GM18505 (cell line): ENCODE results near the gene EHBP1L1.
"Not testable (repeated sequence)": the region's sequence is repeated elsewhere in the genome, so short reads cannot be mapped to it uniquely, and the experiment has no call there.

ENCODE experiments used
- ATAC-seq: cut with Tn5 transposase; IDR thresholded peaks from one replicate; pipeline ENCODE4 v1.9.1; 2021; ENCODE audit not compliant: unreplicated experiment
- POLR2A ChIP-seq: IDR thresholded peaks from 4 replicates; pipeline ENCODE4 v1.6.1; 2011; ENCODE audit warnings: borderline replicate concordance; ENCODE audit not compliant: insufficient read depth, insufficient read length; ENCODE audit errors: extremely low read depth

EHBP1L1 gene

GRCh38 chr11:65560555-65561418, 15.1 kb upstream of the EHBP1L1 start:
- no peak for ATAC-seq
- no peak for TF ChIP-seq POLR2A

- no peak for ATAC-seq
- TF ChIP-seq POLR2A: no peak
Measured at GRCh38 chr11:65562020-65562419, 13.8 kb upstream of the EHBP1L1 start.

- no peak for ATAC-seq
- no peak for TF ChIP-seq POLR2A
Measured at GRCh38 chr11:65562788-65563187, 13.1 kb upstream of the EHBP1L1 start.

- no peak for ATAC-seq
- TF ChIP-seq POLR2A: no peak
Measured at GRCh38 chr11:65563601-65564000, 12.3 kb upstream of the EHBP1L1 start.

GRCh38 chr11:65564879-65565559, 10.8 kb upstream of the EHBP1L1 start:
- not testable (repeated sequence) for ATAC-seq

GRCh38 chr11:65565624-65566453, 10.0 kb upstream of the EHBP1L1 start:
- no peak for TF ChIP-seq POLR2A
- no peak for ATAC-seq

GRCh38 chr11:65569164-65569972, 6.5 kb upstream of the EHBP1L1 start:
- TF ChIP-seq POLR2A: no peak
- ATAC-seq: peak; percentile 4

GRCh38 chr11:65569973-65570918, 5.6 kb upstream of the EHBP1L1 start, which contains the start of gene ZNRD2:
Gene ZNRD2, plus strand, starts transcription at chr11:65570477. Its CDS starts 15 bp downstream, at chr11:65570492.
- ATAC-seq: peak; percentile 60

GRCh38 chr11:65571420-65571819, 4.4 kb upstream of the EHBP1L1 start:
- no peak for ATAC-seq
- TF ChIP-seq POLR2A: no peak

More at GRCh38 chr11:65569973-65570918, 5.6 kb upstream of the EHBP1L1 start, which contains the start of gene ZNRD2:
- peak; percentile 78 for TF ChIP-seq POLR2A

- TF ChIP-seq POLR2A: no peak
- no peak for ATAC-seq
Measured at GRCh38 chr11:65571940-65572339, 3.9 kb upstream of the EHBP1L1 start.

GRCh38 chr11:65572356-65573051, 3.3 kb upstream of the EHBP1L1 start, which contains the start of gene FAM89B:
Gene FAM89B, plus strand, starts transcription at chr11:65572538. Its CDS starts 132 bp downstream, at chr11:65572670.
- peak; percentile 54 for TF ChIP-seq POLR2A
- no peak for ATAC-seq

- no peak for TF ChIP-seq POLR2A
Measured at GRCh38 chr11:65573391-65574079, 2.3 kb upstream of the EHBP1L1 start.

More at GRCh38 chr11:65573391-65574079, 2.3 kb upstream of the EHBP1L1 start:
- no peak for ATAC-seq
